Measurements from ENCODE around the gene BMF.

GRCh38 chr15:40088929-40089755, 19.5 kb downstream of the BMF start:
- no peak for TF ChIP-seq CTCF (IDR thresholded peaks at IDR 0.05; ENCODE audit: poor library complexity)
- TF ChIP-seq EZH2 (IDR thresholded peaks at IDR 0.05; ENCODE audit: borderline replicate concordance), result no peak
- no peak for TF ChIP-seq EZH2phosphoT487 (IDR thresholded peaks at IDR 0.05; ENCODE audit: low read depth, severe bottlenecking, unreplicated experiment)

Data from hepatocyte (in vitro differentiated cells).